Heart right ventricle (tissue), 16 donors: ENCODE results near the gene TNIP3. TPM values are rescaled to one million over a fixed set of nuclear protein-coding genes. Genes with fewer than 3 reads are reported as not detected.

Source experiments
- ATAC-seq, 8 donors: fragments of 200-7000 bp; cut with Tn5 transposase; one replicate each; pipeline ENCODE4 v1.9.1; 2020; ENCODE audit warnings: mild to moderate bottlenecking in 8 of 8, moderate library complexity in 8 of 8, moderate number of reproducible peaks in 1 of 8
- DNase-seq, 2 donors: peaks; one replicate each; pipeline ENCODE4 v3.0.0-alpha.2; 2020
- H3K27ac ChIP-seq, 10 donors: fragments of 200-600 bp; sonication (generic) in 2 of 10; one replicate each; pipeline versions ENCODE4 v1.5.0 to v1.8.0; 2020 to 2022; ENCODE audit warnings: mild to moderate bottlenecking in 3 of 10
- H3K27me3 ChIP-seq, 7 donors: fragments of 200-600 bp; one replicate each; pipeline ENCODE4 v1.8.0; 2021 to 2022; ENCODE audit warnings: mild to moderate bottlenecking in 2 of 7
- H3K36me3 ChIP-seq, 9 donors: fragments of 200-600 bp; sonication (generic) in 1 of 9; one replicate each; pipeline versions ENCODE4 v1.5.0 to v1.8.0; 2020 to 2022; ENCODE audit warnings: mild to moderate bottlenecking in 2 of 9
- H3K4me1 ChIP-seq, 9 donors: fragments of 200-600 bp; sonication (generic) in 1 of 9; one replicate each; pipeline versions ENCODE4 v1.5.0 to v1.8.0; 2020 to 2022; ENCODE audit warnings: mild to moderate bottlenecking in 4 of 9
- H3K4me3 ChIP-seq, 10 donors: fragments of 200-600 bp; sonication (generic) in 2 of 10; one replicate each; pipeline versions ENCODE4 v1.5.0 to v1.8.0; 2020 to 2022; ENCODE audit warnings: mild to moderate bottlenecking in 7 of 10, moderate library complexity in 2 of 10
- H3K9me3 ChIP-seq, 11 donors: fragments of 200-600 bp in 10 of 11; sonication (generic) in 2 of 11; one replicate each; pipeline versions ENCODE4 v1.5.0 to v1.8.0; 2013 to 2022; ENCODE audit warnings: mild to moderate bottlenecking in 2 of 11, control low read depth in 1 of 11, moderate library complexity in 1 of 11
- WGBS, 2 donors: extraction: QIAGEN DNeasy Blood & Tissue Kit; methylation state at CpG; one replicate each; pipeline ENCODE4 v1.1.7; 2013; ENCODE audit warnings: inconsistent platforms in 1 of 2; 5-methylcytosine and 5-hydroxymethylcytosine counted together
- intact Hi-C, 10 donors: fragments of 100-400 bp; cut with DNase I; formaldehyde crosslinking; loops; one replicate each; pipeline versions ENCODE4 v1.11.1 to v1.14.2; 2022
- polyA plus RNA-seq, 2 donors: library from polyadenylated mRNA; stranded (reverse); fragments of 200-250 nt; gene quantifications; one replicate each; pipeline ENCODE4 v1.2.3, GENCODE V29; 2013
- total RNA-seq, 10 donors: library from RNA; stranded (reverse); fragmentation: NEBNext Ultra II Directional in 3 of 10; extraction: Animal tissue kit (Norgen Biotek cat#: 25700) in 3 of 10; gene quantifications; one replicate each; pipeline versions ENCODE4 v1.2.1 to v1.2.4, GENCODE V29; 2021 to 2023
- TF ChIP-seq, protein P1 (sequence below), 9 donors: fragments of 200-600 bp; sonication (generic) in 2 of 9; IDR thresholded peaks; one replicate each; pipeline versions ENCODE4 v1.5.0 to v1.8.0; 2021 to 2022; ENCODE audit warnings: antibody characterized with exemption in 9 of 9, mild to moderate bottlenecking in 5 of 9, moderate library complexity in 1 of 9
- donor health status: Arrhythmogenic right ventricular cardiomyopathy.
- donor health status: ischemic (EF 13 %, LVEDD 7.1; RV severe dilation, severe dysfunction).
- donor health status: healthy with polysubstance abuse.
- donor health status: DM: no; HTN: yes; CAD: no.
- donor health status: DM: no; HTN: no; CAD: no.
- donor health status: ischemic (EF 25% LVEDD 6.9; RV normal size, moderate dysfunction).
- donor health status: ischemic (EF 25% LVEDD 5.7; RV mildly dilated, moderate dysfunction).
- donor health status: healthy.
- donor health status: DM: yes; HTN: yes; CAD: no.
- donor health status: Ischemic cardiomyopathy.
- donor health status: ischemic (EF 35%, LVEDD 5.7; RV mildly dilated, moderate dysfunction).
- donor health status: nonischemic (EF 11% LVEDD 7.7; RV severe dilation, severe dysfunction).
- donor health status: DM: yes; HTN: yes; CAD: no.
- donor health status: PGD.
- donor health status: ischemic (EF 29% LVEDD 5.4; RV normal size, mild dysfunction).
- donor health status: nonischemic (EF 23%, LVEDD 6.1; RV moderate dilation, normal function).

TNIP3 gene
- total and polyA plus RNA-seq, 12 donors, result 0.04 to 0.49 TPM; not detected in 10

DNA sequence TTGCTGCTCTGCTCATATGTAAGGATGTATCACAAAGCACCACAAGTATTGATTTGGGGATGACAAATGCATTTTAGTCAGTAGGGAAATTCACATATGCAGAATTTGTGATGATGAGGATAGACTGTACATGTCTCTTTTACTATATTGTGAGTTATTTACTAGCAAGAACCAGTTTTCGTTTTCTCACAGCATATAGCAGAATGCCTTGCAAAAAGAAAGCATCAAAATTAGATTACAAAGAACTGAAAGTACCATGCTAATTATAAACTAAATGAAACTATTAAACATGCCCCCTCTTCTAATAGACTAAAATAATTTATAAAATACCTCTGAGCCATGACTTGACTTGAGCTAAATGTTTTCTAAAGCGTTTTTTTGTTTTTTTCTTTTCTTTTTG is 20.1 kb downstream of the TNIP3 start:
- WGBS, 2 donors, result 87 to 95% methylated on average over 2 of the region's 2 CpGs
- no peak for ATAC-seq

DNA sequence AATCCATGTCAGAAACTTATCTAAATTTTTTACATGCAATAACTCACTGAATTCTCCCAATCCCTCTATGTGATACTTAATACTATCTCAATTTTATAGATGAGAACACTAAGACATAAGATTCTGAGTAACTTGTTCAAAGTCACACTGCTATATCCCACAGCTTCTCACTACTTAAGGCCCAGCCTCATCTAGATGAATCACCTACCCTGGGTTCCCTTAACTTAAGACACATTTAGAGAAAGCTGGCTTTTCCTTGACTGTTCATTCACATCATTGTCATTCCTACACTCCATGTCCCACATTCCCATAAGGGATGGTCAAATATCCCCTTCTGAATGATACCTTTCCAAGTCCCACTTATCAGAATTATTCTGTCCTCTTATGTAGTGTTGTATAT is 21.0 kb downstream of the TNIP3 start:
- Histone ChIP-seq H3K36me3 (no peaks in the 10 kb centered on the region), H3K9me3 (no peaks in the 10 kb centered on the region), H3K4me3 (no peak overlapping the region), H3K27me3 (peaks cover 0 to 11% (median 0%) of the 10 kb centered on the region in 7 donors), H3K4me1 (peaks cover 0 to 5% (median 0%) of the 10 kb centered on the region in 9 donors), H3K27ac (no peak overlapping the region)
- DNase-seq (no peak), ATAC-seq (no peak)
- TF ChIP-seq, protein P1, sequence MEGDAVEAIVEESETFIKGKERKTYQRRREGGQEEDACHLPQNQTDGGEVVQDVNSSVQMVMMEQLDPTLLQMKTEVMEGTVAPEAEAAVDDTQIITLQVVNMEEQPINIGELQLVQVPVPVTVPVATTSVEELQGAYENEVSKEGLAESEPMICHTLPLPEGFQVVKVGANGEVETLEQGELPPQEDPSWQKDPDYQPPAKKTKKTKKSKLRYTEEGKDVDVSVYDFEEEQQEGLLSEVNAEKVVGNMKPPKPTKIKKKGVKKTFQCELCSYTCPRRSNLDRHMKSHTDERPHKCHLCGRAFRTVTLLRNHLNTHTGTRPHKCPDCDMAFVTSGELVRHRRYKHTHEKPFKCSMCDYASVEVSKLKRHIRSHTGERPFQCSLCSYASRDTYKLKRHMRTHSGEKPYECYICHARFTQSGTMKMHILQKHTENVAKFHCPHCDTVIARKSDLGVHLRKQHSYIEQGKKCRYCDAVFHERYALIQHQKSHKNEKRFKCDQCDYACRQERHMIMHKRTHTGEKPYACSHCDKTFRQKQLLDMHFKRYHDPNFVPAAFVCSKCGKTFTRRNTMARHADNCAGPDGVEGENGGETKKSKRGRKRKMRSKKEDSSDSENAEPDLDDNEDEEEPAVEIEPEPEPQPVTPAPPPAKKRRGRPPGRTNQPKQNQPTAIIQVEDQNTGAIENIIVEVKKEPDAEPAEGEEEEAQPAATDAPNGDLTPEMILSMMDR (IDR thresholded peaks at IDR 0.05), result no peak
- intact Hi-C loops, result no loop called here

More for the DNA sequence above, 20.1 kb downstream of the TNIP3 start:
- Histone ChIP-seq H3K4me3 (no peak overlapping the region), H3K9me3 (no peaks in the 10 kb centered on the region), H3K4me1 (peaks cover 0 to 5% (median 0%) of the 10 kb centered on the region in 9 donors), H3K27me3 (peaks cover 0 to 11% (median 0%) of the 10 kb centered on the region in 7 donors), H3K27ac (no peak overlapping the region), H3K36me3 (no peaks in the 10 kb centered on the region)
- TF ChIP-seq, protein P1 (IDR thresholded peaks at IDR 0.05), result no peak
- DNase-seq, result no peak
- intact Hi-C loops, result no loop called here

DNA sequence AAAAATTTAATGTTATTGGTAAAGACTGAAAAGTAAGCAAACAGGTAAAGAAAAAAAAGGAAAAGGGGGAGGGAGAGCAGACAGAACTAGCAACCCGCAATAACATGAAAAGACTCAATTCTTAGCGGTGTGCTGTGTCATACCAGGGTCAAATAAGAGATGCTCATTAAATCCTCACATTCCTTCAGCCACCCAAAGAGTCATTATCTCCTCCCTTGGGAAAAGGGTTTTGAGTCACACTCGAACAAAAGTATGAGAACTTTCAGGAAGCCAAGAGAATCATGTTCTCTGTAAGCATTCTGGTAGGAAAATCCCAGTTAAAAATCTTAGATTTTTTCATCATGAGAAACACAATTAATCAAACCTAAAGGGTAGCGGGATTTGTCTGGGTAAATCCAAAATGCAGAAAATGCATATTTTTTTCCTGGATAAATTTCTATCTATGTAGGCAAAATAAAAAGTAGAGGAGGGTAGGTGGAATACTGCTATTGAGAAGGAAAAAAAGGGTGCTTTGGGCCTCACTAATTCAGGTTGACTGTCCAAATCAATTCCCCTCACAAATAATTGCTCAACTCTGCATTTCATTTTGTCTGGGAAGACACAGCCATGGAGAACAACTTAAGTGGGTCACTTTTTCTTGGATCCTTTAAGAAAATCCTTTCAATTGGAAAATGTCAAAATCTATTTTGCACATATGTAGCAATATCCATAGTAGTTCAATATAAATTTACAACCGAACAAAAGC is 23.2 kb downstream of the TNIP3 start:
- WGBS, 2 donors, result 82 to 84% methylated on average over 5 of the region's 5 CpGs
- no peak for ATAC-seq

DNA sequence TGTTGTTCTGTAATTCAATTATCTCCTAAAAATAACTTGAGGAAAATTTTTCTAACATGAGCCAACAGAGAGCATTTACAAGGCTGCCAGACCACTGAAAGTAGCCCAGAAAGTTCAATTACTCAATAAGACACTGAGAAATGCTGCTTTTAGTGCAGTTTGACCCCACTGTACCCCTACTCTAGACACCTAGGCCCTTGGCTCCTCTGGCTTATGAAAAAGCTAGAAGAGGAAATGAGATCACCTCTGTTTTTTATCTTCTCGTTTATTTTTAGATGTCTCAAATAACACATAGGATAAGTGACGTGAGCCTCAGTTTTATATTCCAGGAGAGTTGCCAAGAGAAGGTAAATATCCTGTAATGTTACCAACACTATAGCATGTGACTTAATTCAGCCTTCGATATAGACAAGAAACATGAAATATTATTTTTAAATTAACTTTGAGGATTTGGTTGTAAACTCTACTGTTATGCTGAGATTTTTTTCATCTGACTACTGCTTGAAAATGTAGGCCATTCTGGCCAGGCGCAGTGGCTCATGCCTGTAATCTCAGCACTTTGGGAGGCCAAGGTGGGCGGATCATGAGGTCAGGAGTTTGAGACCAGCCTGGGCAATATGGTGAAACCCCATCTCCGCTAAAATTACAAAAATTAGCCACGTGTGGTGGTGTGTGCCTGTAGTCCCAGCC is 24.4 kb downstream of the TNIP3 start:
- DNase-seq, result no peak
- 61 to 65% methylated on average over 7 of the region's 7 CpGs for WGBS, 2 donors
- H3K9me3 ChIP-seq, result no peaks in the 10 kb centered on the region
- H3K4me1 ChIP-seq, result peaks cover 0 to 5% (median 0%) of the 10 kb centered on the region in 9 donors
- no peaks in the 10 kb centered on the region for H3K36me3 ChIP-seq
- no peak overlapping the region for H3K4me3 ChIP-seq
- H3K27me3 ChIP-seq, result no peaks in the 10 kb centered on the region
- intact Hi-C loops, result no loop called here
- TF ChIP-seq, protein P1 (IDR thresholded peaks at IDR 0.05), result no peak
- no peak overlapping the region for H3K27ac ChIP-seq
- no peak for ATAC-seq

More for the DNA sequence above, 23.2 kb downstream of the TNIP3 start:
- Histone ChIP-seq H3K36me3 (no peaks in the 10 kb centered on the region), H3K9me3 (no peaks in the 10 kb centered on the region), H3K27me3 (peaks cover 0 to 3% (median 0%) of the 10 kb centered on the region in 7 donors), H3K27ac (no peak overlapping the region), H3K4me3 (no peak overlapping the region), H3K4me1 (peaks cover 0 to 5% (median 0%) of the 10 kb centered on the region in 9 donors)
- intact Hi-C loops, result no loop called here
- TF ChIP-seq, protein P1 (IDR thresholded peaks at IDR 0.05), result no peak
- DNase-seq, result no peak
